GM18867 (cell line): Measurements from ENCODE around the gene CTDSPL.

Experiments
- ATAC-seq: cut with Tn5 transposase; IDR thresholded peaks from one replicate; pipeline ENCODE4 v1.9.1; 2021; ENCODE audit warnings: mild to moderate bottlenecking, moderate library complexity; ENCODE audit not compliant: unreplicated experiment

CTDSPL gene

DNA sequence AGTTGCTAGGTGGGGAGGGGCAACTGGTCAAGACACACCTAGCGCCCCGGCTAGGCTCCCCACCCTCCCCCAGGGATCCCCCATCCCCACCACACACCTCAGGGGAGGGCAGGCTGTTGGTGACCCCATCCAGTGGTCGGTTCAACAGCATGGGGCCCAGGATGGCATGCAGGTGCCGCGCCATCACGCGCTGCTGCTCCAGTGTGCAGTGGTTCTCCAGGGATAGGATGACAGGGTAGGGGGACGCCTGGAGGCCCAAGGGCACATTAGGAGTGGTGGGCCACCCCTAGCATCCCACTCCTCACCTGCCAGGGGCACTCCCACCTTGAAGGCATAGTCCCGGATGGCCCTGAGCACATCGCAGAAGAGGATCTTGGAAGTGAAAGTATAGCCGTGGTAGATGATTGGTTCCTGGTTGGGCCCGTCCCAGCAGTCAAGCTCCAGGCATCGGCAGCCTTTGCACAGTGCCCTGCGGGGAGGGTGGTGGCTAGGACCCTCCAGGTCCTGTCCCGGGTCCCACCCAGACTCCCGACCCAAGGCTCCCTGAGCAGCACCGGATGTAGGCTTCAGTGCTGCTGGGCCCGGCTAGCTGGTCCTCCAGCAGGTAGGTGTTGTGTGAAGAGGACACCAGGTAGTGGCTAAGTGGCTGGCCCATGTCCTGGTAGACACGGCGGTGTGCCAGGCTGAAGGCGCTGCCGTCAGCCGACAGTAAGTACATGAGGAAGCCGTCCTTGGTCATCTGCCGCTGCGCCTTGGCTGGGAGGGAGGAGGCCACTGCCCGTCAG is 148.3 kb downstream of the CTDSPL start:
- no peak for ATAC-seq

DNA sequence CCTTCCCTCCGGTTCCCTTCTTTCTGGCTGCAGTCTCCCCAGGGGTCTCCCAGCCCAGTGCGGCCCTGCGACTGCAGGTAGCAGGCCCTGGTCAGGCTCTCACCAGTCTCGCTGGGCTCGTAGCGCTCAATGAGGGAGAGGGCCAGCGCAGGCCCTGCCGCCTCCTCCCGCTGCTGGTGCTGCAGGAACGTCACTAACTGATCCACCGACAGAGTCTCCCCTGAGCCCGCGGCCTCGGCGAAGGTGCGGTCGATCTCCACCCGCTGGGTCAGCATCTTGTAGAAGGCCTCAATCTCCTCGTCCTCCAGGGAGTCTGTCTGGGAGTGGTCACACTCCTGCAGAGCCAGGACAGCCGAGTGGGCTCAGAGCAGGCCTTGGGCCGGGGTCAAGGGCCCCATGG is 149.4 kb downstream of the CTDSPL start:
- no peak for ATAC-seq

DNA sequence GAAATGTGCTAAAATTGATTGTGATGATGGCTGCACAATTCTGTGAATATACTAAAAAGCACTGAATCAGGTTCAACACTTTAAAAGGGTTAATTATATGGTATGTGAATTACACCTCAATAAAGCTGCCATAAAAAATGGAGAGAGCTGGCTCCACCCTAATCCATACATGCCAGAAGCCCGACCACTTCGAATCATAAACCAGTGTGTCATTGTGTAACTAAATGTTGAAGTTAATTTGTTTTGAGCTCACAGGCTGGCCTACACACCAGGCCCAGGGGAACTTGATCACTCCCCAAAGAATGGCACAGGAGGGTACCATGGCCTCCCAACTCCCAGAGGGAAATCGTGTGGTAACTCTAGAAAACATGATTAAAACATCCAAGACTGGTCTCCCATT is 153.8 kb downstream of the CTDSPL start:
- ATAC-seq, result no peak

DNA sequence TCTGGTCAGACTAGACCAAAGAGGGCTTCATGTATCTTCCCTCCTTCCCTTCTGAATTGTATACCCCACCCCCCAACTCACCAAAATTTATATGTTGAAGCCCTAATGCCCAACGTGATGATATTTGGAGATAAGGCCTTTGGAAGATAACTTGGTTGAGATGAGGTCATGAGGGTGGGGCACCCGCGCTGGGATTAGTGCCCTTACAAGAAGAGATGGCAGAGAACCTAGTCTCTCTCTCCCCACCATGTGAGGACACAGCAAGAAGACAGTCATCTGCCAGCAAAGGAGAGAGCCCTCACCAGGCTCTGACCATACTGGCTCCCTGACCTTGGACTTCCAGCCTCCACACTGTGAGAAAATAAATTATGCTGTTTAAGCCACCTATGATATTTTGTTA is 154.3 kb downstream of the CTDSPL start:
- no peak for ATAC-seq

DNA sequence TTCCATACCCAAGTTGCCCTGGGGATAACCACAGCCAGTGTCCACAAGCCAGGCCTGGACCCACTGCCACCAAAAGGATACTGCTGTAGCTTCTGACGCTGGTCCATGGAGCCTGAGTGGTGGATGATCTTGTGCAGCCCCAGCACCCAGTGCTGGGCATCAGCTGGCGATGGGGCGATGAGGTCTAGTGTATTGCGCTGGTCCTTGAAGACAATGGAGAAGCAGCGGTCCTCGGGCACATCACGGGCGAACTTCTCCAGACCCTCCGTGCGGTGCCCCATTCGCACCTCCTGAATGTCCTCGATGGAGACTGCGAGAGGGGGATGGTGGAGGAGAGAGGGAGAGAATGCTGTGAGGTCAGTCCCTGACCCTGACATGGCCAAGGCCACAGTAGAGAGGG is 154.7 kb downstream of the CTDSPL start:
- ATAC-seq, result no peak

DNA sequence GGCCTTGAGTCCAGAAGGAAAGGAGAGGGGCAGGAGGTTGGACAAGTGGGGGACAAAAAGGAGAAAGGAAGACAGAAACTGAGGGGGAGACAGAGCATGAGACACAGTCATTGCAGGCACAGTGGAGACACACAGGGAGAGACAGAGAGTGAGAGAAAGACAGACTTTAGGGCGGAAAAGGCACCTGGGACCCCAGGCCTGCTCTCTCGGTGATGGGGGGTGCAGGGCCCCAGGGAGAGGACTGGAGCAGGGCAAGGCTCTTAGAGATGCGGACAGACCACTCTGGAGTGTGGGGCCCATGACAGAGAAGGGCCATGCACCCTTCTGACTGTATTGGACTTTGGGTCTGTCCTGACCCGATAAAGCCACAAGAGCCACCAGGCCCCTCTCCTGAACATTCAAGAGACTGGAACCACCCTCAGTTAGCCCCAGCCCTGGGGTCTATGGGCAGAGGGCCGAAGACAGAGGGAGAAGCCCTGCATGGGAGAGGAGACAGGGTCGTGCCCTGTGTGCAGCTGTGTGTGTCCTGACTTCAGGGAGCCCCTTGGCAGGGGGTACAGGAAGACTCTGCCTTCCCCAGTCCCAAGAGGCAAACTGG is 155.3 kb downstream of the CTDSPL start:
- ATAC-seq, result no peak

DNA sequence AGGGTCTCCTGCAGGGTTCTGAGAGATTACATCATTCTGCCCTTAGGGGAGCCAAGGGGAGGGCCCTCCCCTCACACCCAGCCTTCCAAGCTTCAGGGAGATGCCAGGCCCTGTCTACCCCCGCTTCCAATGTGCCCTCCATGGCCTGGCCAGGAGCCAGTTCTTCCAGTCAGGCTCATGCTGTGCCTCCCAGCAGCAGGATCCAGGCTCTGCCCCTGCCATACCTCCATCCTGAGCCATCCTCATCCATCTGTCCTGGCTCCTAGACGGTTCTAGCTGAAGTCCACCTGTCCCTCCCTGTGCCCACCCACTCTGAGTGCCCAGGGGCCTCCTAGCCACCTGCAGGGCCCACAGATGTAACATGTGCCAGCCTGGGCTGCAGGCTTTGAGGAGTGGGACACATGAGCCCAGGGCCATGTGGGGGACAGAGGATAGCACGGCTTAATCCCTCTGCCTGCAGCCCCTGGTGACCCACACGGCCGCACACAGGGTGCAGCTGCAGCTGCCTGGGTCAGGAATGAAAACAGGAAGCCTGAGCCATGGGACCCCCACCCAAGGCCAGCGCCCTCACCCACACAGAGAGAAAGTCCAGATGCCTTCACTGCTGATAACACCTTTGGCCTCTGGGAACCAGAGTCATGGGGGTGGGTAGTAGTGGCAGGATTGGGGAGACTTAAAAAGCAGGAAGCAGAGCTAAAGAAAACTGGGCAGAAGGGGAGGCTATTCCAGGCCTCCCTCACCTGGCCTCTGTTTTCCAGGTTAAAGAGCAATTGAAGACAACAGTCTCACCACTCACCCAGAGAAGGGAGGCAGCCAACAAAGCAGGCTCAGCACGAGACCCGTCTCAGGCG is 156.0 kb downstream of the CTDSPL start:
- no peak for ATAC-seq

DNA sequence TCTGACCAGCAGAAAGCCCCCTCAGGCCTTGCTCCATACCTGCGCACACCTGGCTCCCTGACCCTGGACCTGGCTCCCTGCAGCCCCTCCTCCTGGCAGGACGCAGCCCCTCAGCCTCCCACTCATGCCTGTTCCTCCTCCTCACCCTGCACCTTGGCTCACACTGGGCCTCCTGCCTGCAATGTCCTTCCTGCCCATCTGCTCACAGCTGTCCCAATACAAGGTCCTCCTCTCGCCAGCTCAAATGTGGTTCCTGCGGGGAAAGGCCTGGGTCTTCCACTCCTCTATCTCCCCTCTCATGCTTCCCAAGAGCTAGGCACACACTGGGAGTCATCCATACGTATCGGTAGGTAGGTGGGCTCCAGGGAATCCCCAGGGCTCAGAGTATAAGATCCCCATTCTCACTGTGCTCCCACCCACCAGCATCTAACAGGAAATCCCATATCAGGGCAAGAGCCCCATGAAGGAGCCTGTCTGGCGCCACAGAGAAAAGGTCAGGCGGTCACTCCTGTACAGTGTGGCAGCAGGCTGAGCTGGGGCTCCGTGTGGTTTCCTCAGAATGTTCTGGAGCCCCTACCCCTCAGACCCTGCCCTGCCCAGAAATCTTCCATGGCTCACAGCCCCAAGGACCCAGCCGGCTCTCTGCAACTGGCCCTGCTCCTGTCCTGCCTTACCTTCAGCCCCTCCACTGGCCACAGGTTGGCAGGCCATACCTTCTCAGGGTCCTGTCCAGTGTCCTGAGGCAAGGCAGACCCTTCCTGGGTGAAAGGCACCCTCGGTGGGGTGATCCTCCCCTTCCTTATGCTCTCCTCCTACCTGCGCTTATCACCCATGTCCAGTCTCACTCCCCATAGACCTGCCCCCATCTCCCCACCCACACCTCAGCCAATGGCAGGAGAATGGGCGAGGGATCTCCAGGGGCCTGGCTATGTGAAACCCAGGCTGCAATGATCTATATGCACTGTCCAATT is 156.9 kb downstream of the CTDSPL start:
- no peak for ATAC-seq

DNA sequence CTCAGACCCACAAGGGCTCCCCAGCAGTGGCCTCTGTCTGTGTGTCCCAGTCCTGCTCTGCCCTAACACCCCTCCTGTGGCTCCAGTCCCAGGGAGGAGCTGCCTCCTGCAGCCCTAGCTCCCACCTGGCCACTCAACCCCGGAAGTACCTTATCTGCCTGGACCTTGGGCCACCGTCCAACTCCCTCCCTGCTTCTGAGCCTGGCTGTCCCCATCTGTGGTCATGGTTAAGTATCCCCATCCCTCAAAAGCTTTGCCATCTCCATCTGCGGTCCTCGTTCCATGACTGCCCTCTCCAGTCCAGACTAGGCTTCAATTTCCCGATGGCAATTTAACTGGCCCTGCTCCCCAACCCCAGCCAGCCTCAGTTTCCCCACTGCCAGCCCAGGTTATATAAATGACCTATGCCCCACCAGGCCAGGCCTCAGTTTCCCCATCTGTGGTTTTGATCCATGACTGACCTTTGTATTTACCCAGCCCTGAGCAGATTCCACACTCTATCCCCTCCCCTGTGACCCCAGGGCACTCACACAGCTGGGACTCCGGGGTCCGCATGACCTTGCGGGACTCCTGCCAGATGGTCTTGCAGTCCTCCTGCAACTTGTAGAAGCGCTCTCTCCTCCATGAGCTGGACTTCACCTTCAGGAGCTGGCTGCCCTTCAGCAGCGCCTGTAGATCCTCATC is 158.1 kb downstream of the CTDSPL start:
- ATAC-seq, result no peak

DNA sequence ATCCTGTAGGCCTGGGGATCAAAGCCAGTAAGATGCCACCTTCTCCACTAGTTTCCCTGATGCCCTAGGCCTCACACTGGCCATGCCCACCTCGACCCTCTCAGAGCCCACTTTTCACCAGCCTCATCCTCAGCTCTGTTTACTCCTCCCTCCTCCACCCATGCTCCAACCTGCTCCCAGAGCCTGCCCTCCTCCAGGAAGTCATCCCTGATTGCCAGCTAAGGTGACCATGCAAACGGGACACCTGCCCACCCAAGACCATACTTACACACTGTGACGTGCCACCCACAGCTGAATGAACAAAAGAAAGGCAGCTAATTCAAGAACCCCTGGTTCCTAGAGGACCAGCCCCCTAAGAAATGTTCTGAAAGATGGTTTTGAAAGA is 158.7 kb downstream of the CTDSPL start:
- no peak for ATAC-seq

DNA sequence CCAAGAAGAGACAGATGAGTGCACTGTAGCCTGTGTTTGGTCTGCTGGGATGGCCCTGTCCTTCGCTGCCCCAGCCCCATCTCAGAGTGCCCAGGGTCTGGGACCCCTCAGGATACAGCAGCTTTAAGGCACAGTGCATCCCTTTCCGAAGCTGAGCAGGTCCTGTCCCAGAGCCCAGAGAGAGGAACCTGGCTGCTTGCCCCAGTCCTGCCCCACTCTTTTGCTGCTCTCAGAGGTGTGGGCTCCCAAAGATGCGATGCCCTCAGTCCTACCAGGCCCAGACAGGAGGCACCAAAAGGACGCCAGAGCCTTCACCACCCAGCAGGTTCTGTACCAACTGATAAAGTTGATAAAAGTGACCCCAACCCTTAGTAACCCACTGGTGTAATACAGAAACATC is 159.5 kb downstream of the CTDSPL start:
- no peak for ATAC-seq

DNA sequence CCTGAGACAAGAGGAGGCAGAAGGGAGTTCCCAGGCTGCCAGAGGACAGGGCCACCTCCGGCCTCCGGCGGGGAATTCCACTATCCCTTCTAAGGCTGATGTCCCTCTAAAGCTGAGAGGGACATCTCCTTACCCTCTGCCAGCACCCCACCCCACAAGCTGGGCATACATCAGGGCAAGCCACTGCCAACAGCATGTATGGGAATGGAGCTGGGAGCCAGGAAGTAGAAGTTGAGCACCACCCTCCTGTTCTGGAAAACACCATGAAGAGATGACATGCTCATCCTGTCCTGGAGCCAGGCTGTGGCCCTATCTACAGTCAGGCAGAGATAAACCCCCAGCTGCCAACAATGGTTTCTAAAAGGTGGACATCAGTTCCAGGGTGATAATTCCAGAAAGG is 160.6 kb downstream of the CTDSPL start:
- ATAC-seq, result no peak

DNA sequence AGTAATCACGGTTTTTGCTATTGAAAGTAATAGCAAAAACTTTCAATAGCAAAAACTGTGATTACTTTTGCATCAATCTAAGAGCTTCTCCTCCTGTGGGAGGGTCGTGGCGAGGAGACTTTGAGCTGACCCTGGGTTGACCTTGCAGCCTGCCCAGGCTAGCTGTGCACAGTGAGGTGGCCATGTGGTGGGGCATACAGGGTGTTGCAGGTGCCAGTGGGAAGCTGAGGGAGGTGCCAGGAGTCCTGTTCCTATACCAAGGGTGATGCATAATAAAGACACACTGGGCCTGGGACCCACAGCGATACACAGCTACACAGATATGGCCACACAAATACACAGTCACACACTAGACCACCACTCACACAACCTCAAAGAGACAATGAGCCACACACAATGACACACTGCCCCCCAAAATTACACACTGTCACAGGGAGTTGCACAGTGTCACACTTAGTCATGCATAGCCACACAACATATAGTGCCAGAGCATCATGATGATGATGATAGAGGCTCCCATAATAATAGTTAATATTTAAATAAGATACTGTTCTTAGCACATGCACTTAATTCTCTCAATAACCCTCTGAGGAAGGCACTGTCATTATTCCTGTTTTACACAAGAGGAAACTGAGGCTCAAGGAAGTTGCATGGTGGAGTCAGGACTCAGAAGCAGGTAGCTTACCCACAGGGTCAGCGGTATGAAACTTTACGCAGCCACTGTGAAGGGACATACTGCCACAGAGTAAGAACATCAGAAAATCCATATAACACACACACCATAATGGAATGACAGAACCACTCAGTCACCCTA is 161.4 kb downstream of the CTDSPL start:
- ATAC-seq, result no peak

DNA sequence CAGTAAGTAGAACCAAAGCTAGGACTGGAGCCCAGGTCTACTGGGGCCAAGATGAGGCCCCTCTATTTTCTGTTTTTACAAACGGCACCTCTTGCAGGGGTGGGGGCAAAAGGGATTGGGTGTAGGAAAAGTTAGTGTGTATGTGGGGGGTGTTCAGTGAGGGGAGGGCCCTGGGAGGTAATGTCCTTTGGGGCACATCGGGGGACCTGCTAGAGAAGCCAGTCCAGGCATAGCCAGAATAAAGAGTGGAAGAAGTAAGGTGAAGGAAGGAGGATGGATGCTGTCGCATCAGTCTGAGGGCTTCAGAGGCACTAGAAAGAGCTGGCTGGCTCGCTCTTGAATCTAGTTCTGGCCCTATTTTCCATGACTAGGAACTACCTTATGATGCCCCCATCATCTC is 165.2 kb downstream of the CTDSPL start:
- ATAC-seq, result no peak

DNA sequence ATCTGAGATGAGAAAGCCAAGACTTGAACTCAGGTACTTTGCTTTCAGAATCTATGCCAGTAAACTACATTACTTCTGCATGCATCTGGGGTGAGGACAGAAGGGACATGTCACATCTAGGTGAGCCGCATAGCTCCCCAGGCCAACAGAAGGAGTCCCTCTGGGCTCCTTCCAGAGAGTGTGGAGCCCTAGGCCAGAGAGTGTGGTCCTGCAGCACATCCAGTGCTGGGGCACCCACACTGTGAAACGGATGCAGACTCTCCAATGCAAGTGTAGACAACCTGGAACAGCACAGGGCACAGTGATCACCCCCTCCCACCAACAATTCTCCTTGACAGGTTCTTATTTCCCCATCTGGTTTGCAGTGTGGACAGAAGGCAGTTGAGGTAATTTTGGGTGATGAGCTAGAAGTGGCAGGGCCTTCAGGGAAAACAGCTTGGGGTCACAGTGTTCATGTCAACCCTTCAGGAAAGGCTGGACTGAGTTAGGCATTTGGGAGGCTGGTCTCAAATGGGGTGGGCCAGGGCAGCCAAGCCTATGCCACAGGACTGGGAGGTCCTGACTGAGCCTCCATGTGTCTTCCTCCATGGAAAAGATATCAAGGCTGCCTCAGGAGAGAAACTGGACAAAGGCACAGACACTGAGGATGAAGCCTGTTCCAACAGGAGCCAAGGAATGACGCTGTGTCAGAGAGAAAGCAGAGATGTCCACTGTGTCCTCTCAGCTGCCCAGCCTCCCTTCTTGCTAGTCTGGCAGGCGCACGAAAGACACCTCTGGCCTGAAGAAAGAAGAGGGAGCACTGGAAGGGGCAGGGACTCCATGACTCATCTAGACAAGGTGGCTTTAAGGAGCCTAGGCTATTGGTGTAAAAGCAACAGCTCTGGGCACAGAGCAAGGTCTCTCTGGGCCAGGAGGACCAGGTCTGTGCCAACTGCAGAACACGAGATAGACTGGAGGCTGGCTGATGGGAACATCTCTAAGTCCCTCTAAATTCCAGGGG is 166.1 kb downstream of the CTDSPL start:
- no peak for ATAC-seq

DNA sequence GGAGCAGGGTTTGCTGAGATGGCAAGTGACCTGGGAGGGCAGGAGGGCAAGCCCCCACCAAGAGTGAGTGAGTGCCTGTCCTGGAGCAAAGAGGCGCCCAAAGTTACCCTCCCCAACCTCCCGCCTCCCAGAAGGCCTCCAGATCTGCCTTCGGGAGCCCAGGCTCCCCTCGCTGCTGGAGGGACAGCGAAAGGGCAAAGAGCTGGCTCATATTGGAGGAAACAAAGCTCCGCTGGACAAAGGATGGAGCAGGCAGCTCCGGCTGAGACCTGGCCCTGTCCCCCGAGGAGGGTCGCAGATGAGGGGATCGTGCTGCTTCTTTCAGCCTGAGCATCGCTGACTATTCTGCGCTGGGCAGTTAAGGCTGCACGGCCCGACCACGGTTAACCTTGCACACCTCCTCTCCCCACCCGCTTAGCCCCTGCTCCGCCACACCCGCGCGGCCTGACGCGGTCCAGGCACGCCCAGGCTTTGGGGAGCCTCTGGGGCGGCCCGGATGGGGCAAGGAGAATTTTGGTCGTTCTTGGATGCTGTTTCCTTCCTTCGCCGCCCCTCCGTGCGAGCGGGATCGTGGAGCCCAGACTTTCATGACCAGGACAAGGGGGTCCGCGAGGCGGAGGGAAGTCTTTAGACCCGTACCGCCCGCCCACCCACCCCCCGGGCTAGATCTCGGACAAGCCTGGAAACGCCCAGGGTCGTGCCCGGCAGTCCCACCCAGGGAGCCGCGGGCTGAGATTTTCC is 167.1 kb downstream of the CTDSPL start:
- no peak for ATAC-seq

DNA sequence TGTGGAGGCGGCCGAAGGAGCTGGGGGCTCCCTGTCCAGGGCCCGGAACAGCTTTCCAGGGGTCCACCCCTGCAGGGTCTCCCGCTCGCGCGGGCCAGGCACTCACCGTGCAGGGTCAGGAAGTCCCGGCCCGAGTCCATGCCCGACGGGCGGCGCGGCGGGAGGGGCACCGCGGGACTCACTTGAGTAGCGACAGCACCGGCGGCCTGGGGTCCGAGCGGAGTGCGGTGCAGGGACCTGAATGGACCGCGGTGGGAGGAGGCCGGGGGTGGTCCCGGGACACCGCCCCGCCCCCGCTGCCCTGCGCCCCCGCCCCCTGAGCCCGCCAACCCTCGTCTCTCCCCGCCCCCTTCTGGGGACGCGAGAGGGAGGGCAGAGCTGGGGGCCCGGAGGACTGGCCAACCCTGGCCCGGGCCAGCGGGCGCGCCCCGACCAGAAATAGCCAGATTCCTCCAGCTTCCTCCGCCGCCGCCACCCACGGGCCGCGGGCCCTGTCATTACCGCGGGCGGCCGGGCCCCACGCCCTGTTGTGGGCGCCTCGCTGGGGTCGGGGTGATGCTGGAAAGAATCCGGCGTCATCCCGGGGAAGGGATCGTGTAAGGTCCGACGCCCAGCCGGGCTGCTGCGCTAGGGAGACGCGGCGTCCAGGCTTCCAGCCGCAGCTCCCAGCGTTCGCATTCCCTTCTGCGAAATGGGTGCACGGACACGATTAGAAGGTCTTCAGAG is 167.9 kb downstream of the CTDSPL start, which contains the start of gene PLCD1:
PLCD1 (minus strand) TSS at position 243 of the 726 bp plus-strand sequence; CDS start at position 140, 103 bp downstream.
- ATAC-seq, result no peak
